Tibial artery (tissue), 4 donors: ENCODE measurements around the gene RASA4B.
"Not testable (repeated sequence)": the region's sequence is repeated elsewhere in the genome, so short reads cannot be mapped to it uniquely, and the experiment has no call there.

Experiments
- DNase-seq, 2 donors: peaks; one replicate each; pipeline ENCODE4 v3.0.0-alpha.2; 2019
- H3K27ac ChIP-seq, 2 donors: fragments of 200-600 bp; sonication (generic) in 1 of 2; 1 replicate in 1 of 2; 2 replicates in 1 of 2; pipeline ENCODE4 v1.5.1; 2018 to 2019; ENCODE audit warnings: mild to moderate bottlenecking in 1 of 2
- H3K27me3 ChIP-seq, 2 donors: fragments of 200-600 bp; sonication (generic) in 1 of 2; one replicate each; pipeline versions ENCODE4 v1.5.1 to v1.6.0; 2016 to 2019
- H3K36me3 ChIP-seq, 3 donors: fragments of 200-600 bp; sonication (generic) in 2 of 3; one replicate each; pipeline ENCODE4 v1.5.1; 2016 to 2019; ENCODE audit warnings: mild to moderate bottlenecking in 2 of 3
- H3K4me1 ChIP-seq, 4 donors: fragments of 200-600 bp; sonication (generic) in 2 of 4; 1 replicate in 3 of 4; 2 replicates in 1 of 4; pipeline ENCODE4 v1.5.1; 2016 to 2019
- H3K4me3 ChIP-seq, 2 donors: fragments of 200-600 bp; sonication (generic) in 1 of 2; 1 replicate in 1 of 2; 2 replicates in 1 of 2; pipeline ENCODE4 v1.5.1; 2018 to 2019; ENCODE audit warnings: mild to moderate bottlenecking in 2 of 2
- H3K9me3 ChIP-seq, 3 donors: fragments of 200-600 bp; sonication (generic) in 1 of 3; one replicate each; pipeline ENCODE4 v1.5.1; 2016 to 2019
- CTCF ChIP-seq, 2 experiments: fragments of 200-600 bp in 1 of 2; fragments of 450-650 bp in 1 of 2; IDR thresholded peaks; one replicate each; pipeline ENCODE4 v1.5.1; 2017 to 2019; ENCODE audit warnings: antibody characterized with exemption in 2 of 2, mild to moderate bottlenecking in 1 of 2, moderate library complexity in 1 of 2
- intact Hi-C: fragments of 100-400 bp; cut with DNase I; formaldehyde crosslinking; loops from one replicate; pipeline ENCODE4 v1.15.0; 2023; ENCODE audit warnings: low total_unique reads

Gene RASA4B

GRCh38 chr7:102460467-102460866, 57.1 kb downstream of the RASA4B start:
- TF ChIP-seq CTCF (IDR thresholded peaks at IDR 0.05), result no peak
- no peak for DNase-seq
- H3K9me3 ChIP-seq, result no peaks in the 10 kb centered on the region
- H3K27ac ChIP-seq, result no peak overlapping the region
- peaks cover 34 to 44% (median 37%) of the 10 kb centered on the region in 3 donors for H3K36me3 ChIP-seq
- intact Hi-C loops, result no loop called here
- H3K4me3 ChIP-seq, result no peak overlapping the region
- H3K4me1 ChIP-seq, result peaks cover 0 to 22% (median 12%) of the 10 kb centered on the region in 4 donors
- H3K27me3 ChIP-seq, result no peaks in the 10 kb centered on the region

GRCh38 chr7:102459221-102459844, 58.2 kb downstream of the RASA4B start:
- no peak for DNase-seq
- H3K27me3 ChIP-seq, result no peaks in the 10 kb centered on the region
- intact Hi-C loops, result no loop called here
- H3K4me3 ChIP-seq, result no peak overlapping the region
- H3K9me3 ChIP-seq, result no peaks in the 10 kb centered on the region
- no peak overlapping the region for H3K27ac ChIP-seq
- no peak for TF ChIP-seq CTCF (IDR thresholded peaks at IDR 0.05)
- peaks cover 0 to 19% (median 11%) of the 10 kb centered on the region in 4 donors for H3K4me1 ChIP-seq
- H3K36me3 ChIP-seq, result peaks cover 34 to 53% (median 40%) of the 10 kb centered on the region in 3 donors

- Histone ChIP-seq H3K36me3 (peaks cover 34 to 53% (median 40%) of the 10 kb centered on the region in 3 donors), H3K27ac (no peak overlapping the region), H3K4me1 (peaks cover 0 to 2% (median 0%) of the 10 kb centered on the region in 4 donors), H3K4me3 (no peak overlapping the region), H3K9me3 (no peaks in the 10 kb centered on the region), H3K27me3 (no peaks in the 10 kb centered on the region)
- no peak for TF ChIP-seq CTCF (IDR thresholded peaks at IDR 0.05)
- no peak for DNase-seq
- intact Hi-C loops, result no loop called here
These were observed 60.1 kb downstream of the RASA4B start for GRCh38 chr7:102457352-102457924.

GRCh38 chr7:102456327-102456726, 61.2 kb downstream of the RASA4B start:
- TF ChIP-seq CTCF (IDR thresholded peaks at IDR 0.05), result no peak
- H3K4me1 ChIP-seq, result no peaks in the 10 kb centered on the region
- intact Hi-C loops, result no loop called here
- no peaks in the 10 kb centered on the region for H3K27me3 ChIP-seq
- DNase-seq, result no peak
- peaks cover 34 to 53% (median 40%) of the 10 kb centered on the region in 3 donors for H3K36me3 ChIP-seq
- H3K4me3 ChIP-seq, result no peak overlapping the region
- H3K27ac ChIP-seq, result no peak overlapping the region
- H3K9me3 ChIP-seq, result no peaks in the 10 kb centered on the region

GRCh38 chr7:102455596-102455995, 62.0 kb downstream of the RASA4B start:
- DNase-seq, result no peak
- intact Hi-C loops, result no loop called here
- no peak overlapping the region for H3K27ac ChIP-seq
- H3K9me3 ChIP-seq, result no peaks in the 10 kb centered on the region
- H3K27me3 ChIP-seq, result no peaks in the 10 kb centered on the region
- no peak overlapping the region for H3K4me3 ChIP-seq
- no peak for TF ChIP-seq CTCF (IDR thresholded peaks at IDR 0.05)
- peaks cover 34 to 53% (median 40%) of the 10 kb centered on the region in 3 donors for H3K36me3 ChIP-seq
- no peaks in the 10 kb centered on the region for H3K4me1 ChIP-seq

GRCh38 chr7:102454932-102455331, 62.6 kb downstream of the RASA4B start:
- H3K9me3 ChIP-seq, H3K4me3 ChIP-seq, DNase-seq, H3K4me1 ChIP-seq, H3K27ac ChIP-seq, H3K27me3 ChIP-seq, intact Hi-C loops: not testable (repeated sequence)
- H3K36me3 ChIP-seq, result peaks cover 34 to 53% (median 40%) of the 10 kb centered on the region in 3 donors
